HUDEP-2 (cell line): ENCODE data around the gene KLHL29.

Experiments used
- DNase-seq, 76 experiments: peaks; one replicate each; lab custom pipeline; 2025; ENCODE audit not compliant: unreplicated experiment in 76 of 76; lab: John Stamatoyannopoulos, UW

The KLHL29 gene

GRCh38 chr2:23586741-23587306 is 201.8 kb downstream of the KLHL29 start:
- no peak for DNase-seq

GRCh38 chr2:23587341-23587880 is 202.4 kb downstream of the KLHL29 start:
- DNase-seq = no peak

GRCh38 chr2:23588106-23588505 is 203.1 kb downstream of the KLHL29 start:
- DNase-seq = no peak

GRCh38 chr2:23588508-23589201 is 203.7 kb downstream of the KLHL29 start:
- DNase-seq = no peak

- DNase-seq = no peak
Observed at GRCh38 chr2:23589220-23589647, 204.3 kb downstream of the KLHL29 start.

- no peak for DNase-seq
Observed at GRCh38 chr2:23589739-23590138, 204.8 kb downstream of the KLHL29 start.

GRCh38 chr2:23590241-23590869 is 205.4 kb downstream of the KLHL29 start:
- DNase-seq = no peak

GRCh38 chr2:23591111-23591510 is 206.1 kb downstream of the KLHL29 start:
- no peak for DNase-seq

- DNase-seq = no peak
Observed at GRCh38 chr2:23592061-23592685, 207.2 kb downstream of the KLHL29 start.

GRCh38 chr2:23592898-23593751 is 208.1 kb downstream of the KLHL29 start:
- no peak for DNase-seq

- DNase-seq = no peak
Observed at GRCh38 chr2:23593752-23594459, 208.9 kb downstream of the KLHL29 start.

- no peak for DNase-seq
Observed at GRCh38 chr2:23594460-23594825, 209.5 kb downstream of the KLHL29 start.

- no peak for DNase-seq
Observed at GRCh38 chr2:23595021-23595420, 210.0 kb downstream of the KLHL29 start.

GRCh38 chr2:23595601-23596251 is 210.7 kb downstream of the KLHL29 start:
- no peak for DNase-seq

- no peak for DNase-seq
Observed at GRCh38 chr2:23596316-23596885, 211.4 kb downstream of the KLHL29 start.

GRCh38 chr2:23597687-23598086 is 212.7 kb downstream of the KLHL29 start:
- DNase-seq = no peak

GRCh38 chr2:23599006-23599405 is 214.0 kb downstream of the KLHL29 start:
- no peak for DNase-seq

- no peak for DNase-seq
Observed at GRCh38 chr2:23599667-23600066, 214.7 kb downstream of the KLHL29 start.

- no peak for DNase-seq
Observed at GRCh38 chr2:23600346-23600745, 215.4 kb downstream of the KLHL29 start.
